ENCODE measurements around the gene RMND5B. TPM values are rescaled to one million over a fixed set of nuclear protein-coding genes. Genes with fewer than 3 reads are reported as not detected.
"Not testable (repeated sequence)": the region's sequence is repeated elsewhere in the genome, so short reads cannot be mapped to it uniquely, and the experiment has no call there.

RMND5B gene
- 33.4 TPM for total RNA-seq

- DNase-seq (ENCODE audit: low spot score) (peak; percentile 89), ATAC-seq (peak; percentile 92)
- intact Hi-C loops (cut with DNase I) = no loop called here
These were observed at the start of gene RMND5B for GRCh38 chr5:178130576-178131445. Gene RMND5B, plus strand, starts transcription at chr5:178131014. Its CDS starts 7,106 bp downstream, at chr5:178138120.

GRCh38 chr5:178081571-178082243 lies 49.1 kb upstream of the RMND5B start:
- intact Hi-C loops (cut with DNase I) = no loop called here
- DNase-seq (ENCODE audit: low spot score) (no peak), ATAC-seq (no peak)

DNA sequence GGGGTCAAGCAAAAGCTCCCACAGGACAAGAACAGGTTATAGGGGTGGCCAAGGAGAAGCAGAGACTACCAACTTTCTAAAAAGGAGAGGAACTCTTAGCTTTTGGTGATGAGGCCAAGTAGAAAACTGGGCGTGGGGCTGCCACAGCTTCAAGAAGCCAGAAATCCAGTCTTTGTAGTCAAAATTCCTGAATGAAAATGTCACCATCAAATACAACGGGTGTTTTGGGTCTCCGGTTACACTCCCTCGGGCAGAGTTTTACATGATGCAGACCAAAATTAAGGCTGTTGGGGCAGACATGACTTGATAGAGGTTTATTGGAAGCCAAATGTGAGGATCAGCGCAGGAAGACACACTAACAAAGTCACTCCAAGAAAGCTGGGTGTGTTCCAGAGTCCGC lies 46.9 kb upstream of the RMND5B start:
- intact Hi-C loops (cut with DNase I) = no loop called here
- ATAC-seq (no peak), DNase-seq (ENCODE audit: low spot score) (no peak)

DNA sequence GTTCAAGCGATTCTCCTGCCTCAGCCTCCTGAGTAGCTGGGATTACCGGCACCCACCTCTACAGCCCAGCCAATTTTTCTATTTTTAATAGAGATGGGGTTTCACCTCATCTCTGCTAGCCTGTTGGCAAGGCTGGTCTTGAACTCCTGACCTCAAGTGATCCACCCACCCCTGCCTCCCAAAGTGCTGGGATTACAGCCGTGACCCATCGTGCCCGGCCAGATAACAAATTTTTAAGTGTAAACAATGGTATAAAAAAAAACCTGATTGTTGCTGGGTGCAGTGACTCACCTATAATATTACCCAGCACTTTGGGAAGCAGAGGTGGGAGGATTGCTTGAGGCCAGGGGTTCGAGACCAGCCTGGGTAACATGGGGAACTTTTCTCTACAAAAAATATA lies 45.5 kb upstream of the RMND5B start:
- intact Hi-C loops (cut with DNase I) = no loop called here
- ATAC-seq = no peak
- DNase-seq (ENCODE audit: low spot score) = no peak

DNA sequence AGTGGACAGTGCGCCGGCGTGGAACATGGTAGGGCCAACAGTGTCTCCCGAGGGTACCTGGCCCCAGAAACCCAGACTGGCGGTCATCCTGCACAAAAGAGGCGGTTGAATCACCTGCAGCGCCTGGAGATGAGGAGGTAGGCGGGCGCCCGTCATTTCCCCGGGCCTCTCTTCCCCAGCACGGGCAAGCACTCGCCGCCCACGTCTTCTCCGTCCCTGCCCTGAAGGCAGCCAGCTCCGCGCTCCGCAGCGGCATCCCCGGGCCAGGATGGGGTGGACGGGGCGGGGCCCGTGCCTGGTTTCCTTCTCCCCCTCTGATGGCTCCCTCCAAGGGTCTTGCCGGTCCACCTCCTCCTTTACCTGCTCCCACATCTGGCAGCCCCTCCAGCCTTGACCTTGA lies 44.5 kb upstream of the RMND5B start:
- no peak for ATAC-seq
- intact Hi-C loops (cut with DNase I) = no loop called here
- DNase-seq (ENCODE audit: low spot score) = no peak

DNA sequence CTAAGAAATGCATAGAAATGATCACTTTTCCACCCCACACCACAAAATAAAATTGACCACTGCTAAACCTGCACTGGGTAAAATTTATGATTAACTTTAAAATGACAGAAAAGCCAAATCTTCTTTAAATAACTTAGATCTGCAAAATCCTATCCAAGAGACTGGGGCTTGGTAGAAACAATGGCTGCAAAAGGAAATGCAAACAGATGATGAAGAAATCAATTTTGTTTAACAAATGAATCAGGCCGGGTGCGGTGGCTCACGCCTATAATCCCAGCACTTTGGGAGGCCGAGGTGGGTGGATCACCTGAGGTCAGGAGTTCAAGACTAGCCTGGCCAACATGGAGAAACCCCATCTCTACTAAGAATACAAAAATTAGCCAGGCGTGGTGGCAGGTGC lies 43.6 kb upstream of the RMND5B start:
- ATAC-seq; intact Hi-C loops (cut with DNase I); DNase-seq (ENCODE audit: low spot score): not testable (repeated sequence)

- ATAC-seq (no peak), DNase-seq (ENCODE audit: low spot score) (no peak)
- intact Hi-C loops (cut with DNase I) = no loop called here
These were observed 40.0 kb upstream of the RMND5B start for GRCh38 chr5:178090856-178091255.

DNA sequence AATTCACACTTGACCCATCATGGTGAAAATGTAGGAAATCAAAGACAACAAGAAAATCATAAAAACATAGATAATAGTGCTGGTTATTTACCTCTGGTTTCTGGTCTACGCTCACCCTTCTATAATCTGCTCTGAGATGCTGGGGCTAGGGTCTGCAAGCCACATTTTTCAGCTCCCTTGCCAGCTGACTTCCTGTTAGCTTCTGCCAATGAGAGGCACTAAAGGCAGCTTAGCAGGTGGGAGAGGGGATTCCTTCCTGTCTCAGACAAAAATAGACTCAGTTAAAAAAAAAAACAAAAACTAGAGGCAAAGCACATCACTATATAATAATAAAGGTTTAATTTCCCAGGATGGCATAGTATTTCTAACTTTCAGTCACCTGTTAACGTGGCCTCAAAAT lies 37.7 kb upstream of the RMND5B start:
- DNase-seq (ENCODE audit: low spot score) (no peak), ATAC-seq (no peak)
- intact Hi-C loops (cut with DNase I) = no loop called here

GRCh38 chr5:178094345-178094744 lies 36.5 kb upstream of the RMND5B start:
- intact Hi-C loops (cut with DNase I) = no loop called here
- ATAC-seq (no peak), DNase-seq (ENCODE audit: low spot score) (no peak)

- intact Hi-C loops (cut with DNase I) = no loop called here
- no peak for ATAC-seq
- DNase-seq (ENCODE audit: low spot score) = no peak
These were observed 32.1 kb upstream of the RMND5B start for GRCh38 chr5:178098685-178099084.

GRCh38 chr5:178103612-178104011 lies 27.2 kb upstream of the RMND5B start:
- intact Hi-C loops (cut with DNase I) = no loop called here
- DNase-seq (ENCODE audit: low spot score) (no peak), ATAC-seq (no peak)

DNA sequence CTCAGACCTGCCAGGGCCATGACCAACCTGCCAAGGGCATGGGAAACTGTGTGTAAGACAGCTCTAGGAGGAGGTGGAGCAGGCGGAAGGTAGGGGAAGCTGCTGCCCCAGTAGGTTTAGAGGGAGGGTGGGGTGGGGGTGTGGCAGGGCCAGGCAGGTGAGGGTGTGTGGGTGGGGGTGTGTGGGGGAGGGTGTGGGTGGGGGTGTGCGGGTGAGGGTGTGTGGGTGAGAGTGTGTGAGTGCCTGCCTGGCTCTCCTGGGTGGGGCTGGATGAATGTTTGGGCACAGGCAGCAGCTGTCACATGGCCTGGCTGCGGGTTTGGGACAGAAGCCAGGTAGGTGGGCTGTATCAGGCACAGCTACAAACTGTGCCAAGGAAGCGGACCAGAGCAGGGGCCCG lies 26.3 kb upstream of the RMND5B start:
- no peak for ATAC-seq
- no peak for DNase-seq (ENCODE audit: low spot score)
- intact Hi-C loops (cut with DNase I) = no loop called here

- DNase-seq (ENCODE audit: low spot score) = no peak
- intact Hi-C loops (cut with DNase I) = no loop called here
- no peak for ATAC-seq
These were observed 24.7 kb upstream of the RMND5B start for GRCh38 chr5:178106086-178106485.

DNA sequence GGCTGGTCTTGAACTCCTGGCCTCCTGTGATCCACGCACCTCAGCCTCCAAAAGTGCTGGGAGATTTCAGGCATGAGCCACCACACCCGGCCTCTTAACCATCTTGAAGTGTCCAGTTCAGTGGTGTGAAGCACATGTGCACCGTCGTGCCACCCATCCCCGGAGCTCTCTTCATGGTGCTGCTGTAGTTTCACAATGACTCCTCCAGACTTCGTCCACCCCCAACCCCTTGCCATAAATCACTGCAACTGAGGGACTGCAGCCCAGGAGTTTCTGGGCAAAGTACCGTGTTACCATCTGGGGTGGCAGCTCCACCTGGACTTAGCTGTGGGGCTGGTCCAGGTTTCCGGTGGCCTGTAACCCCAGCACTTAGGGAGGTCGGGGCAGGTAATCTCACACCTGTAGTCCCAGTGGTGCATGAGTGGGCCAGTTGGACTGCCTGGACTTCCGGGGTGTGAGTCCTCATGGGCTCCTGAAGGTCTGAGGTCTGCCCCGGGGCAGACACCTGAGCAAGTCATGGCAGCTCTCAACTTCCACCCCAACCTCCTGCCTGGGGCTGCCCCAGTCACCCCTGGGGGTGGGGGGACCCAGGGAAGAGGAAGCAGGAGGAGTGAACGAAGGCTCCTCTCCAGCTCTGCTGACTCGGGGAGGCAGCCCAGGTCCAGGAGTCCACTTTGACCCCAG lies 24.1 kb upstream of the RMND5B start:
- intact Hi-C loops (cut with DNase I) = no loop called here
- ATAC-seq (no peak), DNase-seq (ENCODE audit: low spot score) (no peak)

- ATAC-seq (no peak), DNase-seq (ENCODE audit: low spot score) (no peak)
- intact Hi-C loops (cut with DNase I) = no loop called here
These were observed 23.0 kb upstream of the RMND5B start for GRCh38 chr5:178107756-178108310.

DNA sequence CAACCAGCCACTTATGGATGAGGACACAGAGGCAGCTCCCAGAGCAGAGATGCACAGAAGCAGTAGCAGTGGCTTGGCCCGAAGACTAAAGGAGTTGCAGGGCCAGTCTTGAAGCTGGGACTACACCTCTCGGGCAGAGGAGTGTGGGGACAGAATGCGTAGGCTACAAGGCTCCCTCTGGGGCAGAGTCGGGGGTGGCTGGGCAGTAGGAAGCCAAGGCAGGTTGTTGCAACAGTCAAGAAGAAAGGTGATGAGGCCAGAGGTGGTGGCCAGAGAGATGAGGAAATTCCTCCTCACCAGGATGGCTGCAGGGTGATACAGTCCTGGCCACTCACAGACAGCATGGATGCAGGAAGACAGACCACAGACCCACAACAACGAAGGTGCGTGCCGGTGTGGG lies 22.4 kb upstream of the RMND5B start:
- DNase-seq (ENCODE audit: low spot score) = no peak
- intact Hi-C loops (cut with DNase I) = no loop called here
- ATAC-seq = no peak

DNA sequence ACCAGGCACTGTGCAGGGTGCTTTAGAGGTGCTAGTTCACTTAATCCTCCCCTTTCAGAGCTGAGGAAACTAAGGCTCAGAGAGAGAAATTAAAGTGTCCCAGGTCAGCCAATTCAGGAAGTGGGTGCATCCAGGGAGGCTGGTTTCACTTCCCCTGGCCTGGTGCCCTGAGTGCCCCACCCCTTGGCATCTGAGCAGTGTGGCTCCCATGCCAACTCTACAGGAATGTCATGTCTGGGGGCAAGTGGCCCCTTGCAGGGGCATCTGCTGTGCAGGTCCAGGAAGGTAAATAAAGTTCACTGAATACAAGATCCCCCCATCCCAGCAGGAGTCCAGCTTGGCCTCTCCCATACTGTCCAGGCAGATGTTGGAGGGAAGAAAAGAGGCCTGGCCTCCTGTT lies 21.8 kb upstream of the RMND5B start:
- intact Hi-C loops (cut with DNase I) = no loop called here
- ATAC-seq = no peak
- no peak for DNase-seq (ENCODE audit: low spot score)

DNA sequence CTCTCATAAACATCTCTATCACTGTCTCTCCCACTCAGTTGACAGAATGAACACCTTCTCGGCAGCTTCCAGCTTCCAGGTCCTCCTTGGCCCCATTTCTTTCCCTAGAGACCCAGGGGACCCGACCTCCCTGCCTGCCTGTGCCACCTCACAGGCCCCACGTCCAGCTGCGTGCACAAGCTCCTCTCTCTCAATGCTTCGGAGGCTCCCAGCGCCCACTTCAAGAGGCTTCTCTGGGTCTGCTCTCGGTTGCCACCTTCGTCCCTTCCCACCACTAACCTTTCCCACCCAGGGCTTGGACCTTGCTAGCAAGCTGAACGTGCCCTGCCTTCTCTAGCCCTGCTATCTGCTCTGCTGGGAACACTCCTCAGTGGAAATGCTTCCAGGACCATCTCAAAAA lies 20.3 kb upstream of the RMND5B start:
- no peak for ATAC-seq
- intact Hi-C loops (cut with DNase I) = no loop called here

DNA sequence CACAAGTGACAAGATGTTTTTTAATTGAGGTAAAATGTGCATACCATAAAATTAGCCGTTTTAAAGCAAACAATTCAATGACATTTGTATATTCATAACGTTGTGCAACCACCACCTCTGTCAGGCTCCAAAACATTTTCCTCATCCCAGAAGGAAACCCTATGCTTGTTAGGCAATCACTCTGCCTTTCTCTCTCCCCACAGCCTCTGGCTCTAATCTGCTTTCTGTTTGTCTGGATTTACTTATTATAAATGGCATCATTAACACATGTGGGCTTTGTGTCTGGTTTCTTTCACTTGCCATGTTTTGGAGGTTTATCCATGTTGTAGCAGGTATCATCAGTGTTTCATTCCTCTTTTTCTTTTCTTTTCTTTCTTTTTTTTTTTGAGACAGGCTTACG lies 18.9 kb upstream of the RMND5B start:
- ATAC-seq (no peak), DNase-seq (ENCODE audit: low spot score) (no peak)
- intact Hi-C loops (cut with DNase I) = no loop called here

More for the DNA sequence above, 20.3 kb upstream of the RMND5B start:
- DNase-seq (ENCODE audit: low spot score) = no peak

DNA sequence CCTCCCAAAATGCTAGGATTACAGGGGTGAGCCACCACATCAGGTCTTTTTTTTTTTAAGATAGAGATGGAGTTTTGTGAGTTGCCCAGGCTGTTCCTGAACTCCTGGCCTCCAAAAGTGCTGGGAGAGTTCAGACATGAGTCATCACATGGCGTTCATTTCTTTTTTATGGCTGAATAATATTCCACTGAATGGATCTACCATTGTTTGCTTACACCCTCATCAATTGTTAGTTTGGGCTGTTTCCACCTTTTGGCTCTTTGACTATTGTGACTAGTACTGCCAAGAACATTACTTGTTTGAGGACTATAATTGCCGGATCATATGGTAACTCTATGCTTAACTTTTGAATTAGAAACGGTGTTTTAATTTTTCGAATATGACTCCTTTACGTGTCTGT lies 18.3 kb upstream of the RMND5B start:
- intact Hi-C loops (cut with DNase I) = no loop called here
- DNase-seq (ENCODE audit: low spot score) = no peak
- ATAC-seq = no peak
